SK-N-SH (cell line): Measurements from ENCODE around the gene CCDC149. TPM values are rescaled to one million over a fixed set of nuclear protein-coding genes. Genes with fewer than 3 reads are reported as not detected.

ENCODE experiments used
- CTCF ChIA-PET: fragments of 300-600, 350-600 bp; formaldehyde crosslinking; extraction: SDS; loops from one replicate; lab custom pipeline; 2021; lab: Yijun Ruan, JAX
- POLR2A ChIA-PET: fragments of 350-600 bp; sonication (Branson Sonifier 250); formaldehyde crosslinking; extraction: SDS; loops from one replicate; lab custom pipeline; 2020; ENCODE audit warnings: antibody characterized with exemption, inconsistent platforms; lab: Yijun Ruan, JAX
- DNase-seq: peaks from one replicate; pipeline ENCODE4 v3.0.0; 2012
- H2AFZ ChIP-seq: fragments of 200-600 bp; sonication (generic); 2 replicates; pipeline ENCODE4 v1.8.1; 2016; ENCODE audit warnings: antibody characterized with exemption, mild to moderate bottlenecking, low read depth
- H3F3A ChIP-seq: fragments of 200-600 bp; sonication (generic); replicated peaks from 2 replicates; pipeline ENCODE3; 2016; ENCODE audit warnings: antibody characterized with exemption, mild to moderate bottlenecking; ENCODE audit not compliant: insufficient read depth
- H3K27ac ChIP-seq, 2 experiments: fragments of 200-500 bp in 1 of 2; fragments of 200-600 bp in 1 of 2; sonication (Bioruptor generic) in 1 of 2; sonication (generic), shearing (Covaris generic) in 1 of 2; 2 replicates each; pipeline versions ENCODE4 v1.5.1 to v1.6.1; 2014 to 2016; ENCODE audit warnings: low read depth in 2 of 2, inconsistent platforms in 1 of 2, low read length in 1 of 2, mild to moderate bottlenecking in 1 of 2, mixed read lengths in 1 of 2
- H3K27me3 ChIP-seq: fragments of 200-600 bp; sonication (generic), shearing (Covaris generic); 2 replicates; pipeline ENCODE4 v1.6.1; 2016; ENCODE audit warnings: mixed run types; ENCODE audit not compliant: insufficient read depth
- H3K36me3 ChIP-seq, 2 experiments: fragments of 200-500 bp in 1 of 2; fragments of 200-600 bp in 1 of 2; sonication (Bioruptor generic) in 1 of 2; sonication (generic) in 1 of 2; replicated peaks in 1 of 2; 2 replicates each; pipeline versions ENCODE3 to v1.5.1; 2014 to 2016; ENCODE audit warnings: low read length in 1 of 2, mild to moderate bottlenecking in 1 of 2; ENCODE audit not compliant: insufficient read depth in 2 of 2, control insufficient read depth in 1 of 2
- H3K4me1 ChIP-seq, 2 experiments: fragments of 200-500 bp in 1 of 2; fragments of 200-600 bp in 1 of 2; sonication (Bioruptor generic) in 1 of 2; sonication (generic), shearing (Covaris generic) in 1 of 2; 2 replicates each; pipeline versions ENCODE4 v1.5.1 to v1.6.1; 2014 to 2016; ENCODE audit warnings: low read depth in 1 of 2, low read length in 1 of 2, mixed run types in 1 of 2; ENCODE audit not compliant: insufficient read depth in 2 of 2, control insufficient read depth in 1 of 2
- H3K4me2 ChIP-seq: fragments of 200-600 bp; sonication (generic), shearing (Covaris generic); 2 replicates; pipeline ENCODE4 v1.6.1; 2017; ENCODE audit warnings: mixed run types
- H3K4me3 ChIP-seq, 2 experiments: fragments of 200-500 bp in 1 of 2; fragments of 200-600 bp in 1 of 2; sonication (Bioruptor generic) in 1 of 2; sonication (generic), shearing (Covaris generic) in 1 of 2; 2 replicates each; pipeline versions ENCODE4 v1.5.1 to v1.8.1; 2014 to 2016; ENCODE audit warnings: low read depth in 2 of 2, inconsistent platforms in 1 of 2, low read length in 1 of 2, mild to moderate bottlenecking in 1 of 2, mixed read lengths in 1 of 2, moderate library complexity in 1 of 2
- H3K79me2 ChIP-seq: fragments of 200-600 bp; sonication (generic); 2 replicates; pipeline ENCODE4 v1.8.1; 2017; ENCODE audit warnings: mild to moderate bottlenecking; ENCODE audit not compliant: insufficient read depth
- H3K9ac ChIP-seq: fragments of 200-600 bp; sonication (generic); 2 replicates; pipeline ENCODE4 v1.6.1; 2017; ENCODE audit warnings: mixed run types
- H3K9me2 ChIP-seq: fragments of 200-600 bp; sonication (generic); 2 replicates; pipeline ENCODE4 v1.6.1; 2017; ENCODE audit warnings: mixed run types
- H3K9me3 ChIP-seq: fragments of 200-600 bp; sonication (generic); 2 replicates; pipeline ENCODE4 v1.6.1; 2017; ENCODE audit warnings: mixed run types, mild to moderate bottlenecking, moderate library complexity
- H4K20me1 ChIP-seq: fragments of 200-600 bp; sonication (generic); 2 replicates; pipeline ENCODE4 v1.6.1; 2017; ENCODE audit warnings: mild to moderate bottlenecking, mixed run types; ENCODE audit not compliant: insufficient read depth
- ELF1 ChIP-seq: IDR thresholded peaks from 2 replicates; pipeline ENCODE4 v1.4.0; 2012
- EP300 ChIP-seq, 2 experiments: IDR thresholded peaks; 2 replicates each; pipeline versions ENCODE4 v1.4.0 to v1.6.1; 2012; ENCODE audit warnings: borderline replicate concordance in 1 of 2, low read depth in 1 of 2, low read length in 1 of 2
- EZH2phosphoT487 ChIP-seq: fragments of 200-600 bp; sonication (generic); IDR thresholded peaks from 2 replicates; pipeline ENCODE4 v1.6.1; 2017; ENCODE audit warnings: low read depth, mixed run types, mild to moderate bottlenecking, antibody characterized with exemption, moderate library complexity, borderline replicate concordance
- FOXJ3 ChIP-seq: sonication (generic); formaldehyde crosslinking; IDR thresholded peaks from 2 replicates; pipeline ENCODE4 v1.5.1; 2020; ENCODE audit warnings: mild to moderate bottlenecking, missing genetic modification reagents
- IRF3 ChIP-seq: fragments of 150-350 bp; IDR thresholded peaks from 2 replicates; pipeline ENCODE4 v1.6.1; 2016; ENCODE audit warnings: mild to moderate bottlenecking, low read depth, low read length
- JUND ChIP-seq: IDR thresholded peaks from 2 replicates; pipeline ENCODE4 v1.4.0; 2012
- MEF2A ChIP-seq: IDR thresholded peaks from 2 replicates; pipeline ENCODE4 v1.4.0; 2012; ENCODE audit warnings: low read depth, borderline replicate concordance
- NFIC ChIP-seq: IDR thresholded peaks from 2 replicates; pipeline ENCODE4 v1.4.0; 2012; ENCODE audit warnings: borderline replicate concordance
- PBX3 ChIP-seq: IDR thresholded peaks from 2 replicates; pipeline ENCODE4; 2012
- RAD21 ChIP-seq: IDR thresholded peaks from 2 replicates; pipeline ENCODE4 v1.6.1; 2012; ENCODE audit warnings: mild to moderate bottlenecking, low read length
- REST ChIP-seq: IDR thresholded peaks from 2 replicates; pipeline ENCODE4 v1.6.1; 2012; ENCODE audit warnings: mild to moderate bottlenecking, low read depth, low read length, moderate library complexity
- TEAD4 ChIP-seq: IDR thresholded peaks from 2 replicates; pipeline ENCODE4 v1.4.0; 2012; ENCODE audit warnings: mild to moderate bottlenecking, borderline replicate concordance; ENCODE audit not compliant: insufficient read depth
- USF2 ChIP-seq: fragments of 150-350 bp; IDR thresholded peaks from 2 replicates; pipeline ENCODE4 v1.6.1; 2017; ENCODE audit warnings: antibody characterized with exemption, low read length, low read depth, borderline replicate concordance
- WGBS: methylation state at CpG from one replicate; pipeline ENCODE4 v1.1.6; 2017; ENCODE audit warnings: low lambda C conversion rate; 5-methylcytosine and 5-hydroxymethylcytosine counted together
- polyA plus RNA-seq, 3 experiments: library from polyadenylated mRNA; depleted of rRNA; stranded (reverse); fragments of >200 nt; gene quantifications; 2 replicates each; pipeline ENCODE4 v1.2.3, GENCODE V29; 2012

The CCDC149 gene
- polyA plus RNA-seq, 1 of the 3 experiments (the other 2 are of a cell fraction): 5.5 TPM

- TF ChIP-seq FOXJ3 (CRISPR knock-in tag): no peak
- no peak for TF ChIP-seq JUND
- TF ChIP-seq EP300 (IDR thresholded peaks at IDR 0.05; ENCODE audit: borderline replicate concordance in 1 of 2, low read depth in 1 of 2, low read length in 1 of 2): no peak
Observed at GRCh38 chr4:24881508-24882196, 31.2 kb downstream of the CCDC149 start (continued).

- no peaks in the 10 kb centered on the region for H3K36me3 ChIP-seq
- no peak overlapping the region for H3K9ac ChIP-seq
- H3K9me3 ChIP-seq: no peaks in the 10 kb centered on the region
- H2AFZ ChIP-seq: no peak overlapping the region
- ChIA-PET POLR2A (no interaction called here), CTCF (no interaction called here)
- DNase-seq: no peak
- no peaks in the 10 kb centered on the region for H3K27me3 ChIP-seq
- no peak for TF ChIP-seq MEF2A
- no peak for TF ChIP-seq EZH2phosphoT487
- no peak for TF ChIP-seq RAD21
- TF ChIP-seq NFIC: no peak
- no peak for TF ChIP-seq REST
- no peak for TF ChIP-seq PBX3
- no peak for TF ChIP-seq IRF3
- TF ChIP-seq ELF1: no peak
- TF ChIP-seq USF2: no peak
- no peak for TF ChIP-seq TEAD4
- no peak for TF ChIP-seq FOXJ3 (CRISPR knock-in tag)
- H4K20me1 ChIP-seq: no peaks in the 10 kb centered on the region
- no peaks in the 10 kb centered on the region for H3K9me2 ChIP-seq
- no peaks in the 10 kb centered on the region for H3F3A ChIP-seq
- H3K4me3 ChIP-seq: no peak overlapping the region
- H3K4me2 ChIP-seq: no peak overlapping the region
- no peaks in the 10 kb centered on the region for H3K79me2 ChIP-seq
- H3K27ac ChIP-seq: no peak overlapping the region
- no peaks in the 10 kb centered on the region for H3K4me1 ChIP-seq
- WGBS: 82% methylated on average over 8 of the region's 8 CpGs
Observed at GRCh38 chr4:24880186-24880585, 32.7 kb downstream of the CCDC149 start.
